Measurements from ENCODE around the gene NPW.
A peak's percentile ranks its signal among the peaks of the same experiment; 100 is the strongest.

NPW gene

DNA sequence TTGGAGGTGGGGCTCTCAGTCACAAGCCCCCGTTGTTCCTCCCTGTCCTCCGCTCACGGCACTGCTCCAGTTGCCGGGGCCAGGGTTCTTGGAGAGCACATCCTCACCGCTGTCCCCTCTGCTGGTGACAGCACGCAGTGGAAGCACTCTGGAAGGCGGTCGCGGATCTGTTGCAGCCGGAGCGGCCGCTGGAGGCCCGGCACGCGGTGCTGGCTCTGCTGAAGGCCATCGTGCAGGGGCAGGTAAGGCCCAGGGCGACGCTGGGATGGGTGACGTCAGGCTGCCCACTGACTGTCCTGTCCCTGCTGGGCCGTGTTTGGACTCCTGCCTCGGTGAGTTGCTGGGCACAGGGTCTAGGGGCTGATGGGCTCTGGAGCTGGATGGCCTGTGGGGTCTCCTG lies 33.6 kb downstream of the NPW start:
- Histone ChIP-seq H3K9me3 (ENCODE audit: control insufficient read depth, insufficient read depth, low read depth, low read length) (no peaks in the 10 kb centered on the region), H3K9ac (ENCODE audit: low read length) (no peak overlapping the region), H3K4me3 (ENCODE audit: low read depth, low read length) (no peak overlapping the region), H3K4me1 (ENCODE audit: control insufficient read depth, insufficient read depth, low read length) (0 out of 2 replicates have a peak, but pooled peaks cover 4% of the 10 kb centered on the region), H3K27me3 (ENCODE audit: control insufficient read depth, insufficient read depth, low read length) (no peaks in the 10 kb centered on the region), H3K27ac (ENCODE audit: low read depth, low read length) (no peak overlapping the region), H3K36me3 (ENCODE audit: control insufficient read depth, insufficient read depth, low read length) (peaks cover 65% of the 10 kb centered on the region)

DNA sequence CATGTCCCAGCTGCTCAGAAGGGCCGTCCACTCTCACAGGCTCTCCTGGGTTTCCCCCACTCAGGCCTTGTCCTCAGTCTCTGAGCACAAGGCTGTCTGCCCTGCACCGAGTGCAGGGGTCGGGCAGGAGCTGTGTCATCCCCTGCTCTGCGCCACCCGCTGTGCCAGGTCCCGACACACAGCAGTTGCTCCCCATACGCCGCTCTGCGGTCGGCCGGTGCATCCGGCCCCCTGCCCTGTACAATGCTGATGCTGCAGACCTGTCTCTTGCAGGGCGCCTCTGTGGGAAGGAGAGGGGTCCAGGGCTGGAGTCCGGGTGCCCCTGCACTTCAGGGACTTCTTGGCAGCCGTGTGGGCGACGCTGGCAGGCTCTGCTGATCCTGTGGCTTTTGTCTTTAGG lies 34.3 kb downstream of the NPW start:
- H3K36me3 ChIP-seq (ENCODE audit: control insufficient read depth, insufficient read depth, low read length) = peaks cover 71% of the 10 kb centered on the region
- no peak overlapping the region for H3K27ac ChIP-seq (ENCODE audit: low read depth, low read length)
- H3K9me3 ChIP-seq (ENCODE audit: control insufficient read depth, insufficient read depth, low read depth, low read length) = no peaks in the 10 kb centered on the region
- H3K27me3 ChIP-seq (ENCODE audit: control insufficient read depth, insufficient read depth, low read length) = no peaks in the 10 kb centered on the region
- H3K4me3 ChIP-seq (ENCODE audit: low read depth, low read length) = no peak overlapping the region
- H3K4me1 ChIP-seq (ENCODE audit: control insufficient read depth, insufficient read depth, low read length) = no peaks in the 10 kb centered on the region
- H3K9ac ChIP-seq (ENCODE audit: low read length) = no peak overlapping the region

DNA sequence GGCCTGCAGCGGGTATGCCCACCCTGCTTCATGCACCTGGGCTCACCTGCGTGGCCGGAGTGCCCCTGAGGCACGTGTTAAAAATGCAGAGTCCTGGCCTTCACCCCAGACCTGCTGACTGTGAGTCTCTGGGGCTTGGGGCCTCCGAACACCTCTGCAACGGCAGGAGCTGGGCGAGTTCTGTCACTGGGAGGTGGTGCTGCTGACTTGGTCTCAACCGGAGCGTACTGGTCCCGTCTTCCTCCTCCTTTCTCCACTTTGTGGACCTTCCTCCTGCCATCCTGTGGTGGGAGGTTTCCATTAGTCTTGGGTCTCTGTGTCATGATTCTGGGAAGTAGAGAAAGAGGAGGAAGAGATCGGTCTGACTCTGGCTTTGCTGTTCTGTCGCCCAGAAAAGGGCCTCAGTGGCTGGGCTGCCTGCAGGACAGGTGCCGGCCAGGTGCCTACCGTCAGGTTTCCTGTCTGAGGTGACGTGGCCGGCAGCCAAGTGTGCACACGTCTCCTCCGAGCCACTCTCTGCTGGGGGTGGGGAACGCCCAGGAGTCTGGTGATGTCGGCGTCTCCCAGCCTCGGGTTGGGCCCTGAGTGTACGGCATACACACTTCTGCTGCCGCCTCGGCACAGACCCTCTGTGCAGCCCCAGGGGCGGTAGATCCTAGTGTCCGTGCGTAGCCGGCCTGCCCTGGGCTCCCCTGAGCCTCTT lies 35.1 kb downstream of the NPW start:
- H3K27ac ChIP-seq (ENCODE audit: low read depth, low read length) = no peak overlapping the region
- H3K4me1 ChIP-seq (ENCODE audit: control insufficient read depth, insufficient read depth, low read length) = no peaks in the 10 kb centered on the region

DNA sequence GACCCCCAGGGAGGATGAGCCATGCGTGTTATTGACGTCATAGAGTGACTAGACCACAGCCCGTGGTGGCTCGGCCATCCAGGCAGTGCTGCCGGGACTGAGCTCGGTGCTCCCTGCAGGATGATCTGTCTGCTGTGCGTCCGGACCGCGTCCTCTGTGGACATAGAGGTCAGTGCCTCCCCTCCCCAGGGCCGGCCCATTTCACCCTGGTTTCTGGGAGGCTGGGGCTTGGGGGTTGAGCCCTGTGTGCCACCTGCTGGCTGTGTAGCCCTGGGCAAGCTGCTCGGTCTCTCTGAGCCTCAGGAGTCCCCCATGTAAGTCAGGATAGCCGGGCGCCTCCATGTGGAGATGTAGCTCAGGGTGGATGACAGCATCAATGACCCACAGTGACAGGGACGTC lies 36.5 kb downstream of the NPW start:
- H3K27ac ChIP-seq (ENCODE audit: low read depth, low read length) = no peak overlapping the region
- no peak overlapping the region for H3K9ac ChIP-seq (ENCODE audit: low read length)
- H3K4me1 ChIP-seq (ENCODE audit: control insufficient read depth, insufficient read depth, low read length) = no peaks in the 10 kb centered on the region
- H3K27me3 ChIP-seq (ENCODE audit: control insufficient read depth, insufficient read depth, low read length) = no peaks in the 10 kb centered on the region
- H3K9me3 ChIP-seq (ENCODE audit: control insufficient read depth, insufficient read depth, low read depth, low read length) = no peaks in the 10 kb centered on the region
- peaks cover 75% of the 10 kb centered on the region for H3K36me3 ChIP-seq (ENCODE audit: control insufficient read depth, insufficient read depth, low read length)
- no peak overlapping the region for H3K4me3 ChIP-seq (ENCODE audit: low read depth, low read length)

More for the DNA sequence above, 35.1 kb downstream of the NPW start:
- H3K27me3 ChIP-seq (ENCODE audit: control insufficient read depth, insufficient read depth, low read length) = no peaks in the 10 kb centered on the region
- no peaks in the 10 kb centered on the region for H3K9me3 ChIP-seq (ENCODE audit: control insufficient read depth, insufficient read depth, low read depth, low read length)
- H3K36me3 ChIP-seq (ENCODE audit: control insufficient read depth, insufficient read depth, low read length) = peaks cover 71% of the 10 kb centered on the region
- H3K4me3 ChIP-seq (ENCODE audit: low read depth, low read length) = no peak overlapping the region
- H3K9ac ChIP-seq (ENCODE audit: low read length) = peak overlapping the region; percentile 44

DNA sequence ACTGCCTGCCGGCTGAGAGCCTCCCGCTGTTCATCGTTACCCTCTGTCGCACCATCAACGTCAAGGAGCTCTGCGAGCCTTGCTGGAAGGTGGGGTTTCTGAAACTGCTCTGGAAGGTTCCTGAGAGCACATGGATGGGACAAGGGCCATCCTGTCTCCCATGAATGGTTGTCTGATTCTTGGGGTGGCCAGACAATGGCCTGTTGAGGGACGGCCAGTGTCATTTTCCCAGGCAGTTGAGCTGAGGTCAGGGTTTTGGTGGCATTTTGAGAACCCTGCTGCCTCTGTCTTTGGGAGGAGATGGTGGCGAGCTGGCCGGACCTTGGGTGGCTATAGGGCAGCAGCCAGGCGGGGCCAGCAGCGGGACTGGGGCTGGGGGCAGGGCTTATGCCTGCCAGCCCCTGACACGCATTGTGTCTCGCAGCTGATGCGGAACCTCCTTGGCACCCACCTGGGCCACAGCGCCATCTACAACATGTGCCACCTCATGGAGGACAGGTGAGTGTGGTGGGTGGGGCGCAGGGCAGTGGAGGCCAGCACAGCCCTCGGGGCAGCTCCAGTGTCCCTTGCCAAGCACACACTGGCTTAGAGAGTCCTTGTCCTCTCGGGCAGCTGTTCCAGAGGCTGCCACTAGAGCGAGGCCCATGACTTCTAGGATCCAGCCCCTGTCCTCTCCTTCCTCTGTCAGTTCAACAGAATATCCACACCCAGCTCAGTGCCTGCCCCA lies 37.3 kb downstream of the NPW start:
- H3K27ac ChIP-seq (ENCODE audit: low read depth, low read length) = no peak overlapping the region
- peaks cover 73% of the 10 kb centered on the region for H3K36me3 ChIP-seq (ENCODE audit: control insufficient read depth, insufficient read depth, low read length)
- H3K9me3 ChIP-seq (ENCODE audit: control insufficient read depth, insufficient read depth, low read depth, low read length) = no peaks in the 10 kb centered on the region
- H3K4me3 ChIP-seq (ENCODE audit: low read depth, low read length) = no peak overlapping the region
- no peaks in the 10 kb centered on the region for H3K27me3 ChIP-seq (ENCODE audit: control insufficient read depth, insufficient read depth, low read length)
- no peak overlapping the region for H3K9ac ChIP-seq (ENCODE audit: low read length)
- H3K4me1 ChIP-seq (ENCODE audit: control insufficient read depth, insufficient read depth, low read length) = no peaks in the 10 kb centered on the region

DNA sequence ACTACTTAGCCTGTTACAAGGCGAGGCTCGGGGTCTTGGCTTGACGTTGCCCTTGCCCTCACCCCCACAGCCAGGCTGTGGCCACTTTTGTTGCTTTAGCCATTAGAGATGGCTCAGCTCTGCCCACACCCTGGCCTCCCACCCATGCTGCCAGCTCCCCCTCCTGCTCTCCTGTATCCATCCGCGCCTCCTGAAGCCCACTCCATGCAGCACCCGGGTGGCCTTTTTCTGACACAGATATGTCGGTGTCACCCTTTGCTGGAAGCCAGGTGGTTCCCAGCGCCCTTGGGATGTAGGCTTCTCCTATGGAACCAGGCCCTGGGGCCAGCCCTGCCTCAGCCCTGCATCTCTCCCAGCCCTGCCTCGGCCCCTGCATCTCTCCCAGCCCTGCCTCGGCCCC lies 37.9 kb downstream of the NPW start:
- Histone ChIP-seq H3K9me3 (ENCODE audit: control insufficient read depth, insufficient read depth, low read depth, low read length) (no peaks in the 10 kb centered on the region), H3K9ac (ENCODE audit: low read length) (no peak overlapping the region), H3K36me3 (ENCODE audit: control insufficient read depth, insufficient read depth, low read length) (peaks cover 72% of the 10 kb centered on the region), H3K4me3 (ENCODE audit: low read depth, low read length) (no peak overlapping the region), H3K4me1 (ENCODE audit: control insufficient read depth, insufficient read depth, low read length) (no peaks in the 10 kb centered on the region), H3K27me3 (ENCODE audit: control insufficient read depth, insufficient read depth, low read length) (no peaks in the 10 kb centered on the region), H3K27ac (ENCODE audit: low read depth, low read length) (no peak overlapping the region)

DNA sequence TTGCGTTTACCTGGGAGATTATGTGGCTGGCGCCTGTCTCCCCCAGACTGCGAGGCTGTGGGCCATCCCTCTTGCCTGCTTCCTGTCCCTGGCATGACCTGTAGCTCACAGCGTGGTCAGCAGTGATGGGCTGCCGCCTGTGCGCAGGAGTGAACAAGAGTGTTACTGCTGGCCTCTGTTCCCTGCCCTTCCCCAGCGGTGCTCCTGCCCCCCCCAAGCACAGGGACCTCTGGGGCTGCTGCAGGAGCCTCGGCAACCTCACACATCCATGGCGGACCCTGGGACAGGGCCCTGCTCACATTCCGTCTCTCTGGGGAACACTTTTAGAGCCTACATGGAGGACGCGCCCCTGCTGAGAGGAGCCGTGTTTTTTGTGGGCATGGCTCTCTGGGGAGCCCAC lies 38.8 kb downstream of the NPW start:
- no peak overlapping the region for H3K4me3 ChIP-seq (ENCODE audit: low read depth, low read length)
- no peak overlapping the region for H3K9ac ChIP-seq (ENCODE audit: low read length)
- no peak overlapping the region for H3K27ac ChIP-seq (ENCODE audit: low read depth, low read length)
- no peaks in the 10 kb centered on the region for H3K4me1 ChIP-seq (ENCODE audit: control insufficient read depth, insufficient read depth, low read length)
- H3K36me3 ChIP-seq (ENCODE audit: control insufficient read depth, insufficient read depth, low read length) = peaks cover 71% of the 10 kb centered on the region
- no peaks in the 10 kb centered on the region for H3K27me3 ChIP-seq (ENCODE audit: control insufficient read depth, insufficient read depth, low read length)
- H3K9me3 ChIP-seq (ENCODE audit: control insufficient read depth, insufficient read depth, low read depth, low read length) = no peaks in the 10 kb centered on the region

DNA sequence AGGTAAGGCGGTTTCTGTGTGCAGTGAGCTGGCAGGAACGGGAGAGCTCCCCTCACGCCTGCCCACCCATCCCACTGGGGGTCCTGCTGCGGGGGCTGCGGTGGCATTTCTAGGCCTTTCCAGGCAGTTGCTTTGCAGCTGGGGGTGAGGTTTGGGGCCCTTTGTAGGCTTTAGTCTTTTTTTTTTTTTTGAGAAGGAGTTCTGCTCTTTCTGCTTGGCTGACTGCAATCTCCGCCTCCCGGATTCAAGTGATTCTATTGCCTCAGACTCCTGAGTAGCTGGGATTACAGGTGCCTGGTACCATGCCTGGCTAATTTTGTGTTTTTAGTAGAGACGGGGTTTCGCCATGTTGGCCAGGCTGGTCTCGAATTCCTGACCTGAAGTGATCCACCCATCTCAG lies 39.3 kb downstream of the NPW start:
- H3K36me3 ChIP-seq (ENCODE audit: control insufficient read depth, insufficient read depth, low read length) = peaks cover 71% of the 10 kb centered on the region

DNA sequence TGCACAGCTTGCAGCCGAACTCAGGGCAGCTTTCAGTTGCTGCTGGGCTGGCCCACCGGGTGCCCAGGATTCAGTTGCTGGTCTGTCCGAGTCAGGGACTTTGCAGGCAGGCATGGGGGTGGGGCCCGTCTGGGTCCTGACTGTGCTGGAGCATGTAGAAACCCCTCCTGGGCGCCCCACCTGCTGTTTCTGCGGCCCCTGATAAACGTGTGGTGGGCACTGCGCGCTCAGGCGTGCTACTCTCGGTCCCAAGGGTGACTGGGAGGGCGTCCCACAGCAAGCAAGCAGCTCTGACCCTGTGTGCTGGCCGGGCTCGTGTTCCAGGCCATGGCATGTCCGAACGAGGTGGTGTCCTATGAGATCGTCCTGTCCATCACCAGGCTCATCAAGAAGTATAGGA lies 40.8 kb downstream of the NPW start:
- H3K27ac ChIP-seq (ENCODE audit: low read depth, low read length) = no peak overlapping the region
- H3K36me3 ChIP-seq (ENCODE audit: control insufficient read depth, insufficient read depth, low read length) = peaks cover 64% of the 10 kb centered on the region
- no peak overlapping the region for H3K9ac ChIP-seq (ENCODE audit: low read length)
- no peaks in the 10 kb centered on the region for H3K4me1 ChIP-seq (ENCODE audit: control insufficient read depth, insufficient read depth, low read length)
- H3K4me3 ChIP-seq (ENCODE audit: low read depth, low read length) = no peak overlapping the region
- H3K9me3 ChIP-seq (ENCODE audit: control insufficient read depth, insufficient read depth, low read depth, low read length) = no peaks in the 10 kb centered on the region
- H3K27me3 ChIP-seq (ENCODE audit: control insufficient read depth, insufficient read depth, low read length) = no peaks in the 10 kb centered on the region

More for the DNA sequence above, 39.3 kb downstream of the NPW start:
- H3K9ac ChIP-seq (ENCODE audit: low read length) = no peak overlapping the region
- H3K27me3 ChIP-seq (ENCODE audit: control insufficient read depth, insufficient read depth, low read length) = no peaks in the 10 kb centered on the region
- no peak overlapping the region for H3K4me3 ChIP-seq (ENCODE audit: low read depth, low read length)
- no peaks in the 10 kb centered on the region for H3K9me3 ChIP-seq (ENCODE audit: control insufficient read depth, insufficient read depth, low read depth, low read length)
- H3K27ac ChIP-seq (ENCODE audit: low read depth, low read length) = no peak overlapping the region
- H3K4me1 ChIP-seq (ENCODE audit: control insufficient read depth, insufficient read depth, low read length) = no peaks in the 10 kb centered on the region

DNA sequence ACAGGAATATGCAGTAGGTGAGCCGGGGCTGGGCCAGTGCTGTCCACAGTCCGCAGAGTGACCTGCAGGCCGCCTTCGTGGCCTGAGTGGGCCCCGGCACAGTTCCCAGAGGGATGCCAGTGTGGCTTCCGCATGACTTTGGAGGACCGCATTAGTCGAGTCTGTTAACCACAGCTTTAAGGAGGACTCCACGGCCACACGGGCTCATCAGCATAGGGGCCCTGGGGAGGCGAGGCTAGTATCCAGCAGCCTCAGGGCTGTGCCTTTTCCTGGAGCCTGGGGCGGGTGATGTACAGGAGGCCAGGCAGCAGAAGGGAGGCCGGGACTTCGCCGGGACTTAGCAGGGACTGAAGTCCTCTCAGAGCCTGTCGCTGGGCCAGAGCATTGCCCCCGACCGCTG lies 41.4 kb downstream of the NPW start:
- H3K4me1 ChIP-seq (ENCODE audit: control insufficient read depth, insufficient read depth, low read length) = no peaks in the 10 kb centered on the region
- H3K27me3 ChIP-seq (ENCODE audit: control insufficient read depth, insufficient read depth, low read length) = no peaks in the 10 kb centered on the region
- H3K36me3 ChIP-seq (ENCODE audit: control insufficient read depth, insufficient read depth, low read length) = peaks cover 69% of the 10 kb centered on the region
- H3K27ac ChIP-seq (ENCODE audit: low read depth, low read length) = no peak overlapping the region
- H3K9me3 ChIP-seq (ENCODE audit: control insufficient read depth, insufficient read depth, low read depth, low read length) = no peaks in the 10 kb centered on the region
- H3K4me3 ChIP-seq (ENCODE audit: low read depth, low read length) = no peak overlapping the region
- no peak overlapping the region for H3K9ac ChIP-seq (ENCODE audit: low read length)

DNA sequence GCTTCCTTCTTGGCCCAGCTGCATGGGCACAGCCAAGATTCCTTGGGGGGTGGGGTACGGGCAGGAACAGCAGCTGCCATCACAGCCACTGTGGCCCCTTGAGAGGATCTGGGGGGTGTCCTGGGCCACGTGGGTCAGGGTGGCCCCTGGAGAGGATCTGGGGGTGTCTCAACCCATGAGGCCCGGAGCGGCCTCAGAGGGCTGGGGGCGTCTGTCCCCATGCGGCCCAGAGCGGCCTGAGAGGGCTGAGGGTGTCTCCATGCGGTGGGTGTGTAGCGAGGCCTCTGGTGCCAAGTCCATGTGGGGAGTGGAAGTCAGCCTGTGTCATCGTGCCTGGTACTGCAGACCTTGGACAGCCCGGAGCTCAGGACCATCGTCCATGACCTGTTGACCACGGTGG lies 41.9 kb downstream of the NPW start:
- Histone ChIP-seq H3K9me3 (ENCODE audit: control insufficient read depth, insufficient read depth, low read depth, low read length) (no peaks in the 10 kb centered on the region), H3K4me1 (ENCODE audit: control insufficient read depth, insufficient read depth, low read length) (no peaks in the 10 kb centered on the region), H3K27me3 (ENCODE audit: control insufficient read depth, insufficient read depth, low read length) (no peaks in the 10 kb centered on the region), H3K4me3 (ENCODE audit: low read depth, low read length) (no peak overlapping the region), H3K27ac (ENCODE audit: low read depth, low read length) (no peak overlapping the region), H3K36me3 (ENCODE audit: control insufficient read depth, insufficient read depth, low read length) (peaks cover 73% of the 10 kb centered on the region), H3K9ac (ENCODE audit: low read length) (no peak overlapping the region)
